ENCODE measurements around the gene HES6. TPM values are rescaled to one million over a fixed set of nuclear protein-coding genes. Genes with fewer than 3 reads are reported as not detected.
"Not testable (repeated sequence)": the region's sequence is repeated elsewhere in the genome, so short reads cannot be mapped to it uniquely, and the experiment has no call there.

HES6 gene
- total RNA-seq, 2 experiments from 2014 or later = 3.1 to 4.0 TPM

GRCh38 chr2:238282861-238283738 is 43.3 kb upstream of the HES6 start:
- H3K4me3 Mint-ChIP-seq = no peak overlapping the region
- no peak overlapping the region for H3K27ac Mint-ChIP-seq
- H3K36me3 Mint-ChIP-seq (ENCODE audit: low read depth) = no peaks in the 10 kb centered on the region
- no peak for DNase-seq
- no peaks in the 10 kb centered on the region for H3K27me3 Mint-ChIP-seq (ENCODE audit: low read depth)
- intact Hi-C loops (cut with micrococcal nuclease) = no loop called here
- H3K9me3 Mint-ChIP-seq = no peaks in the 10 kb centered on the region
- H3K4me1 Mint-ChIP-seq (ENCODE audit: low read depth) = peaks cover 31% of the 10 kb centered on the region
- CTCF ChIA-PET = interaction anchor here (1.0 to 1.4 kb wide), 2 partner anchors 20 to 26 kb away, joined by 3 read pairs; no protein-coding TSS in a partner anchor

DNA sequence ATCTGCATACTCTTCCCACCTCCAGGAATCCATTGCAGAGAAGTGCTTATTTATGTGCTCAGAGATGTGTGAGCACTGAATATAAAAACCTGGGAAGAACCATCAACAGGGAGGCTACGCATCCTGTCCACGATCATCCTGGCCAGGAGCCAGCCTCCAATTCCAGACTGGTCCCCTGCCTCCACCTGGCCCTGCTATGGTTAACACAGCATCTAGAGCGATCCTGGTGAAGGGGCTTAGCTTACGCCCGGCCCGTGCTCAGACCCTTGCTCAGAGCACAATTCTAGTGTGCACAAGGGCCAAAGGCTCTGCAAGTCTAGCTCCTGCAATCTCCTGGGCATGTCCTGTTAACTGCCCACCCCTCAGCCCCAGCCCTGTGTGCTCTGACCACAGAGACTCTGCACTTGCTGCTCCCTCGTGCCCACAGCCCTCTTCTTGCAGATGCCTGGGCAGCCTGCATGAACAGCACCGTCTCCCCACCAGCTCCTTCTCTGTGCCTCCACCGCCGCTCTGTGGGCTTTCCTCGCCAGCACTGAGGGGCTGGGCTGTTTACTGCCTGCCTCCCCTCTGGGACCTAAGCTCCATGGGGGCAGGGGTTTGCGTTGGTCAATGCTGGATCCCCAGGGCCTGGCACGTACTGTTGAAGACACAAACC is 42.1 kb upstream of the HES6 start:
- CTCF ChIA-PET = interaction anchor here (1.8 kb wide), 1 partner anchor 19 kb away, joined by 5 read pairs; no protein-coding TSS in a partner anchor
- H3K4me3 Mint-ChIP-seq = no peak overlapping the region
- intact Hi-C loops (cut with micrococcal nuclease) = no loop called here

GRCh38 chr2:238280083-238280825 is 40.4 kb upstream of the HES6 start:
- Mint-ChIP-seq H3K9me3 (no peaks in the 10 kb centered on the region), H3K27me3 (ENCODE audit: low read depth) (no peaks in the 10 kb centered on the region), H3K4me3 (no peak overlapping the region)

More for the DNA sequence above, 42.1 kb upstream of the HES6 start:
- Mint-ChIP-seq H3K4me1 (ENCODE audit: low read depth) (peaks cover 21% of the 10 kb centered on the region), H3K36me3 (ENCODE audit: low read depth) (no peaks in the 10 kb centered on the region), H3K27ac (no peak overlapping the region), H3K9me3 (no peaks in the 10 kb centered on the region), H3K27me3 (ENCODE audit: low read depth) (no peaks in the 10 kb centered on the region)
- DNase-seq = no peak

GRCh38 chr2:238279324-238279682 is 39.5 kb upstream of the HES6 start:
- Mint-ChIP-seq H3K27ac (no peak overlapping the region), H3K27me3 (ENCODE audit: low read depth) (no peaks in the 10 kb centered on the region), H3K36me3 (ENCODE audit: low read depth) (peaks cover 4% of the 10 kb centered on the region), H3K9me3 (no peaks in the 10 kb centered on the region), H3K4me3 (no peak overlapping the region), H3K4me1 (ENCODE audit: low read depth) (peaks cover 8% of the 10 kb centered on the region)
- CTCF ChIA-PET = interaction anchor here (1.1 kb wide), 1 partner anchor 16 kb away, joined by 3 read pairs; no protein-coding TSS in a partner anchor
- DNase-seq = no peak
- intact Hi-C loops (cut with micrococcal nuclease) = no loop called here

More at GRCh38 chr2:238280083-238280825, 40.4 kb upstream of the HES6 start:
- DNase-seq = no peak
- H3K4me1 Mint-ChIP-seq (ENCODE audit: low read depth) = peaks cover 13% of the 10 kb centered on the region
- CTCF ChIA-PET = interaction anchor here (1.1 to 1.8 kb wide), 2 partner anchors 17 kb away, joined by 3 to 5 read pairs; no protein-coding TSS in a partner anchor
- H3K27ac Mint-ChIP-seq = no peak overlapping the region
- intact Hi-C loops (cut with micrococcal nuclease) = no loop called here
- H3K36me3 Mint-ChIP-seq (ENCODE audit: low read depth) = peaks cover 4% of the 10 kb centered on the region

- Mint-ChIP-seq H3K27me3 (ENCODE audit: low read depth) (no peaks in the 10 kb centered on the region), H3K36me3 (ENCODE audit: low read depth) (peaks cover 5% of the 10 kb centered on the region), H3K4me1 (ENCODE audit: low read depth) (peaks cover 8% of the 10 kb centered on the region), H3K9me3 (no peaks in the 10 kb centered on the region), H3K27ac (no peak overlapping the region), H3K4me3 (no peak overlapping the region)
- intact Hi-C loops (cut with micrococcal nuclease) = no loop called here
- DNase-seq = no peak
- CTCF ChIA-PET = interaction anchor here (1.1 kb wide), 1 partner anchor 16 kb away, joined by 3 read pairs; no protein-coding TSS in a partner anchor
These were observed 38.9 kb upstream of the HES6 start for GRCh38 chr2:238278626-238279323.

DNA sequence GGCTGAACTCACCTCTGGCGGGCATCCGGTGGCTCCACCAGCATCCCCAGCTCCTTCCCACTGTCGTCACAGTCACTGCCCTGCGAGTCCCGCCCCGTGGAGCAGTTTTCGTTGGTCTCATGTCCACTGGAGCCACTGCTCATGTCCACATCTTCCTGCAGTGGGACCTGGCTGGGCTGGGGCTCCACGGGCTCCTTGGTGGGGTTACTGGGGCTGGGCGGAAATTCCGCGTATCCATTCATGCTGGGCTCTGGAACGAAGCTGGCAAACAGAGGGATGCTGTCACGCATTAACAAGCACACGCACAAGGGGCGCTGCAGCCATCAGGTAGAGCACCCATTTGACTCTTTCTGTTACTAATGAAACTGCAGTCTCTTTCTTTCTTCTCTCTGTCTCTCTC is 37.9 kb upstream of the HES6 start:
- peaks cover 2% of the 10 kb centered on the region for H3K4me1 Mint-ChIP-seq (ENCODE audit: low read depth)
- CTCF ChIA-PET = no interaction called here
- no peak overlapping the region for H3K4me3 Mint-ChIP-seq
- DNase-seq = no peak
- intact Hi-C loops (cut with micrococcal nuclease) = no loop called here
- no peaks in the 10 kb centered on the region for H3K9me3 Mint-ChIP-seq
- H3K27me3 Mint-ChIP-seq (ENCODE audit: low read depth) = no peaks in the 10 kb centered on the region
- H3K36me3 Mint-ChIP-seq (ENCODE audit: low read depth) = peaks cover 10% of the 10 kb centered on the region
- H3K27ac Mint-ChIP-seq = no peak overlapping the region

- Mint-ChIP-seq H3K9me3 (no peaks in the 10 kb centered on the region), H3K27me3 (ENCODE audit: low read depth) (no peaks in the 10 kb centered on the region), H3K4me1 (ENCODE audit: low read depth) (no peaks in the 10 kb centered on the region), H3K4me3 (no peak overlapping the region), H3K27ac (no peak overlapping the region), H3K36me3 (ENCODE audit: low read depth) (peaks cover 14% of the 10 kb centered on the region)
- no peak for DNase-seq
- CTCF ChIA-PET = interaction anchor here (0.6 kb wide), 1 partner anchor 638 kb away, joined by 3 read pairs; no protein-coding TSS in a partner anchor
- intact Hi-C loops (cut with micrococcal nuclease) = no loop called here
These were observed 34.5 kb upstream of the HES6 start for GRCh38 chr2:238274152-238274865.

- peaks cover 14% of the 10 kb centered on the region for H3K36me3 Mint-ChIP-seq (ENCODE audit: low read depth)
- H3K27me3 Mint-ChIP-seq (ENCODE audit: low read depth); DNase-seq; H3K4me3 Mint-ChIP-seq; H3K27ac Mint-ChIP-seq; H3K4me1 Mint-ChIP-seq (ENCODE audit: low read depth); H3K9me3 Mint-ChIP-seq; intact Hi-C loops (cut with micrococcal nuclease): not testable (repeated sequence)
- CTCF ChIA-PET = interaction anchor here (0.6 kb wide), 1 partner anchor 637 kb away, joined by 3 read pairs; no protein-coding TSS in a partner anchor
These were observed 33.6 kb upstream of the HES6 start for GRCh38 chr2:238273433-238273832.

GRCh38 chr2:238272156-238272555 is 32.3 kb upstream of the HES6 start:
- no peak for DNase-seq
- H3K4me3 Mint-ChIP-seq = no peak overlapping the region
- H3K27ac Mint-ChIP-seq = no peak overlapping the region
- H3K36me3 Mint-ChIP-seq (ENCODE audit: low read depth) = peaks cover 19% of the 10 kb centered on the region
- CTCF ChIA-PET = interaction anchor here (0.5 to 0.6 kb wide), 2 partner anchors 34 to 85 kb away, joined by 4 to 6 read pairs; no protein-coding TSS in a partner anchor
- no peaks in the 10 kb centered on the region for H3K4me1 Mint-ChIP-seq (ENCODE audit: low read depth)
- intact Hi-C loops (cut with micrococcal nuclease) = no loop called here
- H3K9me3 Mint-ChIP-seq = no peaks in the 10 kb centered on the region
- no peaks in the 10 kb centered on the region for H3K27me3 Mint-ChIP-seq (ENCODE audit: low read depth)

DNA sequence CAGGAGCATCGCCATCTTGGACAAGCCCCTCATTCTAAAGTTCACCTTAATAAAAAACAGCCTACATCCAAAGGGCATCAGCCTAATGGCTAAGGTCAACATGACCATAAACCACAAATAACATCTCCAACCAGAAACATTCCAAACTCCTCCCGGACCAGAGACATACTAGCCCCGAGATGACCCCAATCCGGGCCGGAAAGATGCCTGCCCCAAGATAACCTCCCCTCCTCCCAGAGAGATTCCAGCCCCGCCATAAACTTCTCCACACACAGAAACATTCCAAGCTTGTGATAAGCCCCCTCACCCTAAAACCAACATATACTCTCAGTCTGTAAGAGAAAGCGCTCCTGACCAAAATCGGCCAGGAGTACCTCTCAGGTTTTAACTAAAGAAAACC is 31.8 kb upstream of the HES6 start:
- CTCF ChIA-PET; H3K27ac Mint-ChIP-seq; H3K4me3 Mint-ChIP-seq; H3K27me3 Mint-ChIP-seq (ENCODE audit: low read depth); H3K9me3 Mint-ChIP-seq; H3K4me1 Mint-ChIP-seq (ENCODE audit: low read depth); DNase-seq; intact Hi-C loops (cut with micrococcal nuclease): not testable (repeated sequence)
- peaks cover 20% of the 10 kb centered on the region for H3K36me3 Mint-ChIP-seq (ENCODE audit: low read depth)

- no peak overlapping the region for H3K27ac Mint-ChIP-seq
These were observed 31.3 kb upstream of the HES6 start for GRCh38 chr2:238271061-238271554.

More at GRCh38 chr2:238271061-238271554, 31.3 kb upstream of the HES6 start:
- CTCF ChIA-PET = no interaction called here
- no peaks in the 10 kb centered on the region for H3K4me1 Mint-ChIP-seq (ENCODE audit: low read depth)
- intact Hi-C loops (cut with micrococcal nuclease) = no loop called here
- no peak overlapping the region for H3K4me3 Mint-ChIP-seq
- DNase-seq = no peak
- no peaks in the 10 kb centered on the region for H3K27me3 Mint-ChIP-seq (ENCODE audit: low read depth)
- no peaks in the 10 kb centered on the region for H3K9me3 Mint-ChIP-seq
- peaks cover 21% of the 10 kb centered on the region for H3K36me3 Mint-ChIP-seq (ENCODE audit: low read depth)

All from activated naive CD4-positive, alpha-beta T cell treated with anti-CD3 and anti-CD28 coated beads for 36 hours (primary cell).